GM13977 (cell line): ENCODE results near the gene DTX4.

Source experiments
- DNase-seq: peaks from one replicate; pipeline ENCODE4 v3.0.0; 2012; ENCODE audit warnings: low spot score
- in situ Hi-C: fragments of 300-500 bp; cut with MboI; formaldehyde crosslinking; loops from one replicate; pipeline ENCODE4 v1.12.0; 2022; ENCODE audit warnings: low sequenced_read_pairs, low pct_unique_long_range_greater_than_20kb, mixed read lengths, inconsistent platforms; ENCODE audit not compliant: unreplicated experiment
- TF ChIP-seq, protein P1 (sequence below): IDR thresholded peaks from 2 replicates; pipeline ENCODE4 v1.5.1; 2012; ENCODE audit warnings: mild to moderate bottlenecking, control low read depth; ENCODE audit not compliant: insufficient read depth; ENCODE audit errors: extremely low read depth, missing control alignments

The DTX4 gene

DNA sequence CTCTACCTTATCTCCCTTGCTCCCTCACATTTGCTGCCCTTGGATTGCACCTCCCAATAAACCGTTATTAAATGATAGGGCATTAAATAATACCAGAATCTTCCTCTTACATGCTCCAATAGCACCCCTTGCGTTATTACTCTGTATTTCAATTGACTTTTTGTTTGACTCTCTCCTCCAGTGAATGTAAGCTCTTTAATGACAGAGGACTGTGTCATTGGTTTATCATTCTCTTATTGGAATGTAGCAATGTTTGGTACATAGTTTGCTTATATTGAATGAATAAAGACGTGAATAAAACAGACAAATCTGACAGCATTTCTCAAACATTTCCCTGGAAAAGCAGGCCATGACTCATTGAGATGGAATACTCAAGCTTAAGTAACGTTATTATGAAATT is 49.5 kb downstream of the DTX4 start:
- in situ Hi-C loops: no loop called here
- DNase-seq: no peak
- TF ChIP-seq, protein P1, sequence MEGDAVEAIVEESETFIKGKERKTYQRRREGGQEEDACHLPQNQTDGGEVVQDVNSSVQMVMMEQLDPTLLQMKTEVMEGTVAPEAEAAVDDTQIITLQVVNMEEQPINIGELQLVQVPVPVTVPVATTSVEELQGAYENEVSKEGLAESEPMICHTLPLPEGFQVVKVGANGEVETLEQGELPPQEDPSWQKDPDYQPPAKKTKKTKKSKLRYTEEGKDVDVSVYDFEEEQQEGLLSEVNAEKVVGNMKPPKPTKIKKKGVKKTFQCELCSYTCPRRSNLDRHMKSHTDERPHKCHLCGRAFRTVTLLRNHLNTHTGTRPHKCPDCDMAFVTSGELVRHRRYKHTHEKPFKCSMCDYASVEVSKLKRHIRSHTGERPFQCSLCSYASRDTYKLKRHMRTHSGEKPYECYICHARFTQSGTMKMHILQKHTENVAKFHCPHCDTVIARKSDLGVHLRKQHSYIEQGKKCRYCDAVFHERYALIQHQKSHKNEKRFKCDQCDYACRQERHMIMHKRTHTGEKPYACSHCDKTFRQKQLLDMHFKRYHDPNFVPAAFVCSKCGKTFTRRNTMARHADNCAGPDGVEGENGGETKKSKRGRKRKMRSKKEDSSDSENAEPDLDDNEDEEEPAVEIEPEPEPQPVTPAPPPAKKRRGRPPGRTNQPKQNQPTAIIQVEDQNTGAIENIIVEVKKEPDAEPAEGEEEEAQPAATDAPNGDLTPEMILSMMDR: no peak

DNA sequence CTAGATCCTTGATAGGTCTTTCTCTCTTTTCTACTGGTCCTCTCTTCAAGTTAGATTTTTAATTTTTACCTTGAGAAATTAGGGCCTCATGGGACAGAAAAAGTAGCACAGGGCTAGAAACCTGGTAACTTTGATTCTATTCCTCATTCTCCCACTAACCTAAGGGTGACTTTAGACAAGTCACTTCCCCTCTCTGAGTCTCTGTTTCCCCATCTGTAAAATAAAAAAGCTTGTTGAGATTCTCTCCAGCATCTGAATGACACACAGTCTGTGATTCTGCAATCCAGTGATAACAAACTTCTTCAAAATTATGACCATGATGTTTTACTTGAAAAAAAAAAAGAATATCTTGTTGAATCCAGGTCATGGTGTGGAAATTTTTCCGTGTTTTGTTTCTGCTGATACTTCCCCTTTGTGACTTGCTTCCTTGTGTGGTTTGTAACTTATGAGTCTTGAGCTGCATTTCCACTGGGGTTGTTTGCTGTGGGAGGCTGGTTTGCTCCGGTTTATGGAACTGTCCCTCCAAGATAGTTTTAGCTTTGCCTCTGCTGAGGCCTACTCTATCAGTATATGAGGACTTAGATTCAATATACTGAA is 50.6 kb downstream of the DTX4 start:
- TF ChIP-seq, protein P1: no peak
- in situ Hi-C loops: no loop called here
- DNase-seq: no peak

DNA sequence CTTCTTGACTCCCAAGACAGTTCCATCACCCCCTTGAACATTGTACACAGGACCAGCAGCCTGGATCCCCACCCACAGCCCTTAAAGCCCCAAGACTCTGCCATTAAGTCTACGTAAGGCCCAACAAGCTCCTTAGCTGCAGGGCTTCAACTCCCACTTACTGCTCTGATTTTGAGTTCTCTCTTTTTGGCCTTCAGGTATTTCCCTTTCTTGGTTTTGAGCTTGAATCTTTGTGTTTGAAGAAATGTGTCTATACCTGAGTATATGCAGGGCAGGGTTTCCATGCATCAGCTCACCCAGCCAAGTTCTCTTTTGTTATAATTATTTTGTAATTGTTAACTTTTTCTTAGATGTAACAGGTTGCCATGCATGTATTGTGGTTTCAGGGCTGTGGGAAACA is 51.2 kb downstream of the DTX4 start:
- in situ Hi-C loops: no loop called here
- no peak for DNase-seq
- TF ChIP-seq, protein P1: no peak

DNA sequence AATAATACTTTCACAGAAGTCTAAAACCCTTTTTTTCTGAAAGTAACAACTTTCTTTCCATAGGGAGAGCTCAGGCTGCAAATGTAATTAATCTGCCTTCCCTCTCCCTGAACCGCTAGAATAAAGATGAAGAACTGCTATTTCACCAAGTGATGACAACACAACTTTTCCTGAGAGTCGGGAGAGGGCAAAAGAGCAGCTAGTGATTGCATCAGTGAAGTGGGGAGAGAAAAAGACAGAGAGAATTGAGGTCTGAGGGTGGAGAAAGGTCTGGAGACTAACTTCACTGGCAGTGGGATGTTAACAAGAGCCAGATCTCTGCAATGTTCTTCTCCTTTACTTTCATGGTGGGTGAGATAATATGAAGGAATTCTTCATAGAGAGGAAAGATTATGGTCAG is 51.7 kb downstream of the DTX4 start:
- in situ Hi-C loops: no loop called here
- no peak for DNase-seq
- TF ChIP-seq, protein P1: no peak

DNA sequence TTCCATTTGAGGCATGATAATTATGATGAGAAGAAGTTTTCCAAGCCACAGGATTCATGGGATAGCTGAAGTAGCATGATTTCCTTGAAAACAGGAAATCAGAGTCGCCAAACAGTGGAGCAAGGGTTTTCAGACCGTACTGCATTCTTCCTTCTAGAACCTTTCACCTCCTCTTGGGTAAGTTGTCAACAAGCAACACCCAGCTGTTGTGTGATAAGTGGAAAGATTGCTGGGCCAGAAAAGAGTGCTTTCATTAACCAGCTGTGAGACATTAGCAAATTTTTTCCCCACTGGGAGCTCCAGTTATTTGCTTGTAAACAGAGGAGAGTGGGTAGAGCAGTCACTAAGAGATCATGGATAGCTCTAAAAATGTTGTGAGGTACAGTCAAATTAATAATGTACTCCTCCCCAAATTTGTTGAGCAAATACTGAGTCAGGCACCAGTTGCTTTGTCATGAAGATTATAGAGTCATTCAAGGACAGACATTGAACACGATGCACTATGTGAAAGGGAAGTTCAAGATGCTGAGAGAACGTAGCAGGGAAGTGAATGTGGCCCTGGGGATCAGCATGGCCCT is 52.5 kb downstream of the DTX4 start:
- TF ChIP-seq, protein P1: no peak
- in situ Hi-C loops: no loop called here
- no peak for DNase-seq

DNA sequence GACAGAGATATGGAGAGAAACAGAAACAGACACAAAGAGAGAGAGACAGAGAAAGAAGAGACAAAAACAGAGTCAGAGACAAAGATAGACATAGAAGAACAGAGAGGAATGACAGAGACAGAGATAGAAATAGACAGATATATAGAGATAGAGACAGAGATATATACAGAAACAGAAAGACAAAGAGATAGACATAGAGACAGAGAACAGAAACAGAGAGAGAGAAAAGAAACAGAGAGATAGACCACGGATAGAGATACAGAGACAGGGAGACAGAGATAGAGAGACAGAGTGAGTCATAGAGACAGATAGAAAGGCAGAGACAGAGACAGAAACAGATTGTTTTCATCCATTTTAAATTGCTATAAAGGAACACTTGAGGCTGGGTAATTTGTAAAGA is 53.1 kb downstream of the DTX4 start:
- in situ Hi-C loops: no loop called here
- TF ChIP-seq, protein P1: no peak
- no peak for DNase-seq
